Stimulated activated memory B cell treated with anti-CD40 and anti-IgM and Interleukin-4, amounts not matched to agents 10 μg/mL and 1 μg/mL and 100 μg/mL, for 72 hours (primary cell): ENCODE data around the gene AGBL3.
A peak's percentile ranks its signal among the peaks of the same experiment; 100 is the strongest.
"Not testable (repeated sequence)": the region's sequence is repeated elsewhere in the genome, so short reads cannot be mapped to it uniquely, and the experiment has no call there.

ENCODE experiments used
- ATAC-seq: fragments of 150-1000 bp; cut with Tn5 transposase; 2 replicates; pipeline ENCODE4 v1.10.0; 2021
- H3K27ac Mint-ChIP-seq: one replicate; pipeline ENCODE4 v1.8.0; 2022; ENCODE audit warnings: mild to moderate bottlenecking, mixed read lengths
- H3K27me3 Mint-ChIP-seq: one replicate; pipeline ENCODE4 v1.8.0; 2022; ENCODE audit warnings: mixed read lengths
- H3K36me3 Mint-ChIP-seq: one replicate; pipeline ENCODE4 v1.8.0; 2022; ENCODE audit warnings: mixed read lengths
- H3K4me1 Mint-ChIP-seq: one replicate; pipeline ENCODE4 v1.8.0; 2022; ENCODE audit warnings: mixed read lengths
- H3K4me3 Mint-ChIP-seq: one replicate; pipeline ENCODE4 v1.8.0; 2022; ENCODE audit warnings: mild to moderate bottlenecking, moderate library complexity, mixed read lengths
- H3K9me3 Mint-ChIP-seq: one replicate; pipeline ENCODE4 v1.8.0; 2022; ENCODE audit warnings: mixed read lengths

The AGBL3 gene

DNA sequence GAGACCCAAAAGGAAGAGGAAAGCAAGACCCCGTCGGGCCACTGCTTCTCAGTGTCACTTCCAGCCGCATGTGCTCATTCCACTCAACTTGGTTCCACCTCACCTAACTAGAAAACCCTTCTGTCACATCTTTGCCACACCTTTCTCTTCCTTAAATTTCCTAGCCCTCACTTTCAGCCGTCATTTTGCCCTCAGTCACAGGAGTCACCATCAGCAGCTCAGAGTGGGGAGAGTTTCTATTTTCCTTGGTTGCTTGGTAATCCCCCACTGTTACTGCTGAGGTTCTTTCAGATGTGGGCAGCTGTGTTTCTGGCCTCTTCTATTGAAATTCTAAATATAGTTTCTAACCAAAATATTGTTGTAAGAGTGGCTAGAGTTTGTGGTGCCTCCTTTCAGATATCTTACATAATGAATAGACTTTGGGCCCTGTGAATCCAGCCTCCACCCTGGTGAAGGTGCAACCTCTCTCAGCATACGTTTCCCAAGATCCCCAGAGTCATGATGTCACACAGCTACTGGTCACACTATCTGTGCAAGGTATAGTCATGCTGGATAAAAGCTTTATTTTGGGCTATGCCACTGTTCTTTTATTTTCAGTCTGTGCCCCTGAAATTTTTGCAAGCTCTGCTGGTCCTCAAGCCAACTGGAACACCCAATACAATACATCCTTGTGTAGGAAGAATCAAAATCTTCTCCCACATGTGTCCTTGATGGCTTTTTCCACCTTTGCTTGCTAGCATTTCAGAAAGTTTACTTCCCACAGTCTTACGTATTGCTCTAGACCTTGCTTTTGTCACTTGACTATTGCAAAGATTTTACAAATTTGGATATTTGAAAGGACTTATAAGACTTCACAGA, 9.2 kb downstream of the AGBL3 start:
- H3K27ac Mint-ChIP-seq = peak overlapping the region; percentile 74

DNA sequence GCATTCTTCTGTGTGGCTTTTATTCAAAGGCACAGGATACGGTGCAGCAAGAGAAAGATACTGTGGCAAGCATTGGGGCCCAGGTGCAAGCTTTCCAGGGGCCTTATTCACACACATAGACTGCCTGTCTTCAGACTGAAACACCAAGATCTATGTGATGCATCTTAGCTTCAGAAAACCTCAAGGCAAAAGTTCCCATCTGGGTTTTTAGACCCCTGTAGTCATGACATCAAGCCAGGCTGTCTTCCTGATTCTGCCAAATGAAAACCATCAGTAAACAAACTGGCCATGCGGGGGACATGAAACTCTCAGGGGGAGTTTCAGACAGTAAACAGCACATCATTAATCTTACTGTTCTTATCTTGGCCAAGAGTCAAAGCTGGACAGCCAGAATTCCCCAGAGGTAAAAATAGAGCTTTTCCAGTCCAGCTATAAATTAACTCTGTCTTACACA, 9.8 kb downstream of the AGBL3 start:
- peaks cover 38% of the 10 kb centered on the region for H3K36me3 Mint-ChIP-seq
- peaks cover 32% of the 10 kb centered on the region for H3K4me1 Mint-ChIP-seq
- peak overlapping the region; percentile 74 for H3K27ac Mint-ChIP-seq
- peak; percentile 34 for ATAC-seq
- no peaks in the 10 kb centered on the region for H3K9me3 Mint-ChIP-seq
- H3K27me3 Mint-ChIP-seq = no peaks in the 10 kb centered on the region
- H3K4me3 Mint-ChIP-seq = no peak overlapping the region

More for the DNA sequence above, 9.2 kb downstream of the AGBL3 start:
- no peaks in the 10 kb centered on the region for H3K9me3 Mint-ChIP-seq
- ATAC-seq = peak; percentile 45
- peaks cover 38% of the 10 kb centered on the region for H3K36me3 Mint-ChIP-seq
- H3K4me1 Mint-ChIP-seq = peaks cover 37% of the 10 kb centered on the region
- no peak overlapping the region for H3K4me3 Mint-ChIP-seq
- H3K27me3 Mint-ChIP-seq = no peaks in the 10 kb centered on the region

GRCh38 chr7:134997214-134997885, 11.0 kb downstream of the AGBL3 start:
- no peak overlapping the region for H3K4me3 Mint-ChIP-seq
- no peaks in the 10 kb centered on the region for H3K27me3 Mint-ChIP-seq
- H3K27ac Mint-ChIP-seq = no peak overlapping the region
- peaks cover 49% of the 10 kb centered on the region for H3K36me3 Mint-ChIP-seq
- peaks cover 19% of the 10 kb centered on the region for H3K4me1 Mint-ChIP-seq
- ATAC-seq = no peak
- H3K9me3 Mint-ChIP-seq = no peaks in the 10 kb centered on the region

DNA sequence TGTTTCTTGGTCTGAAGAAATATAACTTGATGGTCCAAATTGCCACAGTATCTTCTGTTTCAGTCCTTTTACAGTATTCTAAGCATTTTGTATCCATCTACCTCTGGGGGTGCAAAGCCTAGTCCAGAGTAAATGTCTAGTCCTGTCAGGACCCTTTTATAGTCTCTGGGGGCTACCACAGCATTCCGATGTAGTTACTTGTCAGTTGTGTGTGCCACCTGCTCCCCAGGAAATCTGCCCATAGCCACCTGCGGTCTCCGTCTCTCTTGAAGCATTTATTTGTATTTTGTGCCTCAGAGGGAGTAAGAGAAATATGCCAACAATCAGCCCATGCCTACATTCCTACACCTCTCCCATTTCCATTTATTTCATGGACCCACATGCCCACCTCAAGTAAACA, 12.8 kb downstream of the AGBL3 start:
- H3K36me3 Mint-ChIP-seq = peaks cover 45% of the 10 kb centered on the region
- H3K4me1 Mint-ChIP-seq = peaks cover 13% of the 10 kb centered on the region
- no peak for ATAC-seq
- H3K27ac Mint-ChIP-seq = no peak overlapping the region
- no peaks in the 10 kb centered on the region for H3K9me3 Mint-ChIP-seq
- H3K27me3 Mint-ChIP-seq = no peaks in the 10 kb centered on the region
- no peak overlapping the region for H3K4me3 Mint-ChIP-seq

- Mint-ChIP-seq H3K27me3 (no peaks in the 10 kb centered on the region), H3K9me3 (no peaks in the 10 kb centered on the region), H3K27ac (no peak overlapping the region)
These were observed 15.3 kb downstream of the AGBL3 start for GRCh38 chr7:135001390-135002165.

GRCh38 chr7:135012229-135012628, 25.9 kb downstream of the AGBL3 start:
- no peaks in the 10 kb centered on the region for H3K4me1 Mint-ChIP-seq
- no peaks in the 10 kb centered on the region for H3K27me3 Mint-ChIP-seq
- peaks cover 8% of the 10 kb centered on the region for H3K36me3 Mint-ChIP-seq
- no peak overlapping the region for H3K4me3 Mint-ChIP-seq
- H3K9me3 Mint-ChIP-seq = peaks cover 4% of the 10 kb centered on the region
- H3K27ac Mint-ChIP-seq = no peak overlapping the region
- ATAC-seq = no peak

More at GRCh38 chr7:135001390-135002165, 15.3 kb downstream of the AGBL3 start:
- H3K4me1 Mint-ChIP-seq = no peaks in the 10 kb centered on the region
- ATAC-seq = no peak
- H3K36me3 Mint-ChIP-seq = peaks cover 36% of the 10 kb centered on the region
- no peak overlapping the region for H3K4me3 Mint-ChIP-seq

DNA sequence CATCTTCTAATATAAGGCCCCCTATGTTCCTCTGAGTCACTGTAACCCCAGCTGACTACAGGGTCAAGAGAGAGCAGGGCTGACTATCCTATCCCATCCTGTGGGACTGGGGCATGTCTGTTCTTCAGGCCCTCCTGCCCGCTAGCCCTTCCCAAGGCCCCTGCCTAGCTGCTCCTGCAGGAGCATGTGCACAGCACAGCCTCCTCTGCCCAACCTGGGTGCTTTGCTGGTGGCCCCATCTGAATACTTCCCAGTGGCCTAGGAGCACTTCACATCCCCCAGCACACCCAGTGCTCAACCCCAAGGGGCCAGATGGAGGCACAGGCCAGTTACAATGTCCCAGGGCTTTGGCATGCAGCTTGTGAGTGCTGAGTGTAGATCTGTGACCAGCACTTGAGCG, 37.3 kb downstream of the AGBL3 start:
- H3K4me1 Mint-ChIP-seq = no peaks in the 10 kb centered on the region
- ATAC-seq = no peak
- H3K27me3 Mint-ChIP-seq = no peaks in the 10 kb centered on the region

DNA sequence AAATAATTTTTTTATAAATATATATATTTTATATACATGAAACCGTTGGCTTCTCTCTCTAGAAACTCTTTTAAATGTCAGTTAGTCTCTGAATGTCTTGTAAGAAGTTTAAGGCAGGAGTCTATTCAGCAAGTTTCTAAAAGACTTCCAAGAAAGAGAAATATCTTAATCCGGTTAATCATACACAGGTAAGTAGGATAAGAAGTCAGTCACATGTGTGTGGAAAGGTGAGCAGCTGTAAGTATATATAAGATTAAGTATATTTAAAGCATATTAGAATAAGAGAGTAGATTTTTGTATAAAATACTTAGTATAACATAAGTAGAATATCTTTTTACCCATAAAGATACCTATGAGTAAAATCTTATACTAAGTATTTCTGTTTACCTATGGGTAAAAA, 48.9 kb downstream of the AGBL3 start:
- Mint-ChIP-seq H3K27me3 (no peaks in the 10 kb centered on the region), H3K36me3 (no peaks in the 10 kb centered on the region), H3K9me3 (no peaks in the 10 kb centered on the region), H3K4me3 (no peak overlapping the region), H3K27ac (no peak overlapping the region), H3K4me1 (no peaks in the 10 kb centered on the region)
- no peak for ATAC-seq

More for the DNA sequence above, 37.3 kb downstream of the AGBL3 start:
- Mint-ChIP-seq H3K27ac (no peak overlapping the region), H3K36me3 (peaks cover 7% of the 10 kb centered on the region), H3K9me3 (peaks cover 5% of the 10 kb centered on the region), H3K4me3 (no peak overlapping the region)

- not testable (repeated sequence) for H3K4me1 Mint-ChIP-seq, H3K27me3 Mint-ChIP-seq, H3K27ac Mint-ChIP-seq, H3K4me3 Mint-ChIP-seq, H3K9me3 Mint-ChIP-seq, ATAC-seq
- peaks cover 24% of the 10 kb centered on the region for H3K36me3 Mint-ChIP-seq
These were observed 80.7 kb downstream of the AGBL3 start for GRCh38 chr7:135067017-135067416.

- H3K4me1 Mint-ChIP-seq = no peaks in the 10 kb centered on the region
- H3K9me3 Mint-ChIP-seq = no peaks in the 10 kb centered on the region
- ATAC-seq = no peak
- H3K27ac Mint-ChIP-seq = no peak overlapping the region
- no peaks in the 10 kb centered on the region for H3K27me3 Mint-ChIP-seq
- H3K36me3 Mint-ChIP-seq = no peaks in the 10 kb centered on the region
- no peak overlapping the region for H3K4me3 Mint-ChIP-seq
These were observed 87.8 kb downstream of the AGBL3 start for GRCh38 chr7:135074096-135074495.

DNA sequence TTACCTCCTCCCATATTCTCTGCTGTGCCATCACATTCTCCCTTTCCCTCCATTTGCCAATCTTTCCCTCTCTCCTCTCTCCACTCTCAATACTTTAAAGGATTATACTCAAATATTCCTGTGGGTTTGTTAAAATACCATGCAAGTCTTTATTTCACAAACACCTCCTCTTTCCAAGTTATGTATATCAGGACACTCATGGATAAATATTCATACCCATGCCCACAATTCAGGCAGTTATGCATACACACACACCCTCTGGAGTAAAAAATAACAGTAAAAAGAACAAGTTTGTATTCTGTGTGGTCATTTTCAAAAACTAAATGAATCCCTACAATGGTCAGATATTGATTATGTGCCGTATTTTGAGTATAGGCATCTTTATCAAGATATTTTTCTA, 88.2 kb downstream of the AGBL3 start:
- Mint-ChIP-seq H3K9me3 (no peaks in the 10 kb centered on the region), H3K27me3 (no peaks in the 10 kb centered on the region), H3K4me1 (no peaks in the 10 kb centered on the region), H3K27ac (no peak overlapping the region), H3K4me3 (no peak overlapping the region), H3K36me3 (no peaks in the 10 kb centered on the region)
- ATAC-seq = no peak

DNA sequence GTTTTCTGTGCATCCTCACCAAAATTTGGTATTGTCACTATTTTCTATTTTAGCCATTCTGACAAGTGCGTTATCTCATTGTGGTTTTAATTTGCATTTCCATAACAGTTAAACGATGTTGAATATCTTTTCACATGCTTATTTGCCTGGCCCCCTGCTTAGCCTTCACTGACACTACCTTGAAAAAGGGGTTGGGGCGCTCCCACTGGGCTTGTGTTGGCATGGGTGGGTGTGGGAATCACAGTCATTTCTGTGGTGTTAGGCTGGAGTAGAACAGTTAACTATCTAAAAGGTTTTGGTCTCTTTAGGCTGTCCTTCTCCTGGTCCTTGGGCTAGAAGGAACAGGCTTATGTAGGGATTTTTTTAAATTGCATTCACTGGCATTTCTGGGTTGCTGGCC, 89.4 kb downstream of the AGBL3 start:
- ATAC-seq = no peak
- H3K4me3 Mint-ChIP-seq = no peak overlapping the region
- H3K36me3 Mint-ChIP-seq = no peaks in the 10 kb centered on the region
- H3K27me3 Mint-ChIP-seq = no peaks in the 10 kb centered on the region
- no peak overlapping the region for H3K27ac Mint-ChIP-seq
- no peaks in the 10 kb centered on the region for H3K4me1 Mint-ChIP-seq
- H3K9me3 Mint-ChIP-seq = no peaks in the 10 kb centered on the region

- Mint-ChIP-seq H3K27me3 (no peaks in the 10 kb centered on the region), H3K9me3 (no peaks in the 10 kb centered on the region), H3K4me3 (no peak overlapping the region), H3K27ac (no peak overlapping the region), H3K4me1 (no peaks in the 10 kb centered on the region), H3K36me3 (no peaks in the 10 kb centered on the region)
- ATAC-seq = peak; percentile 34
These were observed 90.6 kb downstream of the AGBL3 start for GRCh38 chr7:135076882-135077281.

DNA sequence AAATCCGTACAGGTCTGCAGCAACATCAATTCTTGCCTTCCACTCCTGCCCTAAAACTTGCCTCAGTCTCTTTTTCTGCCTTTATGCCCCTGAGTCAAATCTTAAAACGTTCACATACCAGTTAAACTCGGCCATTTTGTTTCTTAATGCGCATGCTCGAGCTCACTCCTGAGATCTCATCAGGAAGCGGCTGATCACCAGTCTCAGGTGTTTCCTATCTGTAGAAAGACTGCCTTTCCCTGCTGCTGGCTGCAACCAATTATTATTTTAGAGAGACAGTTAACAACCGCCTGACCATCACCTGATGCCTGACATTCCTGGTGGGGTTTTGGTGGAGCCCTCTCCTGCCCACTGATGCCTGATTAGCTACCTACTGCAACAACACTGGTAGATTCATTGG, 91.3 kb downstream of the AGBL3 start:
- Mint-ChIP-seq H3K4me3 (no peak overlapping the region), H3K27ac (no peak overlapping the region), H3K36me3 (no peaks in the 10 kb centered on the region), H3K27me3 (no peaks in the 10 kb centered on the region), H3K4me1 (no peaks in the 10 kb centered on the region), H3K9me3 (no peaks in the 10 kb centered on the region)
- no peak for ATAC-seq

- Mint-ChIP-seq H3K27me3 (no peaks in the 10 kb centered on the region), H3K4me1 (no peaks in the 10 kb centered on the region), H3K9me3 (no peaks in the 10 kb centered on the region), H3K4me3 (no peak overlapping the region), H3K27ac (no peak overlapping the region), H3K36me3 (no peaks in the 10 kb centered on the region)
- no peak for ATAC-seq
These were observed 91.7 kb downstream of the AGBL3 start for GRCh38 chr7:135078051-135078450.
